Fibroblast of lung (primary cell): ENCODE measurements around the gene IRF4. TPM values are rescaled to one million over a fixed set of nuclear protein-coding genes. Genes with fewer than 3 reads are reported as not detected.

ENCODE experiments used
- DNase-seq, 2 donors: peaks; one replicate each; pipeline versions ENCODE4 v3.0.0 to v3.0.0-alpha.2; 2010; ENCODE audit warnings: low read depth in 2 of 2
- H2AFZ ChIP-seq: 2 replicates; pipeline ENCODE4 v1.5.1; 2012; ENCODE audit warnings: low read length, control low read depth, inconsistent platforms
- H3K27ac ChIP-seq: 2 replicates; pipeline ENCODE4 v1.5.1; 2011; ENCODE audit warnings: low read length, control low read depth; ENCODE audit not compliant: insufficient read depth
- H3K27me3 ChIP-seq: 2 replicates; pipeline ENCODE4 v1.5.1; 2011; ENCODE audit warnings: mild to moderate bottlenecking, low read length; ENCODE audit not compliant: control insufficient read depth, insufficient read depth
- H3K36me3 ChIP-seq: 2 replicates; pipeline ENCODE4 v1.5.1; 2011; ENCODE audit warnings: low read length; ENCODE audit not compliant: control insufficient read depth, insufficient read depth
- H3K4me1 ChIP-seq: 2 replicates; pipeline ENCODE4 v1.5.1; 2011; ENCODE audit warnings: low read length; ENCODE audit not compliant: control insufficient read depth, insufficient read depth; ENCODE audit errors: extremely low read depth
- H3K4me2 ChIP-seq: 2 replicates; pipeline ENCODE4 v1.5.1; 2011; ENCODE audit warnings: low read length, control low read depth; ENCODE audit not compliant: insufficient read depth; ENCODE audit errors: extremely low read depth
- H3K4me3 ChIP-seq, 4 experiments: fragments of 200-600 bp in 1 of 4; sonication (generic) in 1 of 4; replicated peaks in 1 of 4; 2 replicates each; pipeline ENCODE4 v1.5.1; 2011 to 2016; ENCODE audit warnings: low read length in 4 of 4, low read depth in 3 of 4, mild to moderate bottlenecking in 3 of 4, control low read depth in 2 of 4, inconsistent platforms in 1 of 4, mixed read lengths in 1 of 4; ENCODE audit not compliant: insufficient read depth in 1 of 4; ENCODE audit errors: control extremely low read depth in 1 of 4
- H3K79me2 ChIP-seq: 2 replicates; pipeline ENCODE4 v1.5.1; 2012; ENCODE audit warnings: mild to moderate bottlenecking, low read length, inconsistent platforms; ENCODE audit not compliant: control insufficient read depth, insufficient read depth
- H3K9ac ChIP-seq: 2 replicates; pipeline ENCODE4 v1.5.1; 2011; ENCODE audit warnings: mild to moderate bottlenecking, low read length, control low read depth; ENCODE audit not compliant: insufficient read depth
- H3K9me3 ChIP-seq: 2 replicates; pipeline ENCODE4 v1.5.1; 2012; ENCODE audit warnings: low read depth, low read length; ENCODE audit not compliant: control insufficient read depth, insufficient read depth
- H4K20me1 ChIP-seq: 2 replicates; pipeline ENCODE4 v1.5.1; 2011; ENCODE audit warnings: low read length; ENCODE audit not compliant: control insufficient read depth, insufficient read depth; ENCODE audit errors: extremely low read depth
- EZH2 ChIP-seq: IDR thresholded peaks from 2 replicates; pipeline ENCODE4 v1.5.1; 2012; ENCODE audit warnings: low read length, control low read depth, mild to moderate bottlenecking; ENCODE audit errors: missing control alignments
- polyA plus RNA-seq, 2 donors: library from polyadenylated mRNA; depleted of rRNA in 1 of 2; stranded (reverse) in 1 of 2; unstranded in 1 of 2; fragments of >200 nt; gene quantifications; 2 replicates each; pipeline ENCODE4 v1.2.1, GENCODE V29; 2011 to 2012; ENCODE audit warnings: missing spikeins in 1 of 2
- total RNA-seq: library from RNA; depleted of rRNA; stranded (reverse); fragments of >200 nt; gene quantifications from 2 replicates; pipeline ENCODE4 v1.2.1, GENCODE V29; 2014
- TF ChIP-seq, protein P1 (sequence below), 2 donors: IDR thresholded peaks in 1 of 2; conservative IDR thresholded peaks in 1 of 2; 1 replicate in 1 of 2; 2 replicates in 1 of 2; pipeline ENCODE4 v1.5.1; 2011 to 2012; ENCODE audit warnings: low read length in 2 of 2, control low read depth in 1 of 2, inconsistent platforms in 1 of 2, low read depth in 1 of 2, mild to moderate bottlenecking in 1 of 2

The IRF4 gene
- total and polyA plus RNA-seq, 2 donors (not counting 1 experiment from before 2014, with no cell fraction given): under 0.01 to 0.01 TPM

DNA sequence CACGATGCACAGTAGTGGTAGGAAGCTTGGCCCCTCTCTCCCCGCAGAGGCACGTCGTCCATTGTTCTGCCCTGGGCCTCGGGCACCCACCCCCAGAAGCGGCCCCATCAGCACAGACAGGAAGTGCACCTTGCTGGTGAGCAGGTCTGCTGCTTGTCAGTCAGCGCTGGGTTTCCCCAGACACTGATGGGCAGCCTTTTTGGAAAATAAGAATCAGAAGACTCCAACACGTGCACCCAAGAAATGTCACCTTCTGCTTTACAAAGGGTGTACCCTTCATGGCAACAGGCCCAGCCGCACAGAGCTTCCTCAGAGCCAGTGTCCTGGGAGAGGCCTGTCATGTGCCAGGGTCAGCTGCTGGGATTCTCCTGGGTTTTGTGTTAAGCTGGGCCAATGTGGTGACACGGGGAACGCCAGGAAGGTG lies 34.7 kb upstream of the IRF4 start:
- H3K36me3 ChIP-seq: no peaks in the 10 kb centered on the region
- H2AFZ ChIP-seq: no peak overlapping the region
- TF ChIP-seq, protein P1, sequence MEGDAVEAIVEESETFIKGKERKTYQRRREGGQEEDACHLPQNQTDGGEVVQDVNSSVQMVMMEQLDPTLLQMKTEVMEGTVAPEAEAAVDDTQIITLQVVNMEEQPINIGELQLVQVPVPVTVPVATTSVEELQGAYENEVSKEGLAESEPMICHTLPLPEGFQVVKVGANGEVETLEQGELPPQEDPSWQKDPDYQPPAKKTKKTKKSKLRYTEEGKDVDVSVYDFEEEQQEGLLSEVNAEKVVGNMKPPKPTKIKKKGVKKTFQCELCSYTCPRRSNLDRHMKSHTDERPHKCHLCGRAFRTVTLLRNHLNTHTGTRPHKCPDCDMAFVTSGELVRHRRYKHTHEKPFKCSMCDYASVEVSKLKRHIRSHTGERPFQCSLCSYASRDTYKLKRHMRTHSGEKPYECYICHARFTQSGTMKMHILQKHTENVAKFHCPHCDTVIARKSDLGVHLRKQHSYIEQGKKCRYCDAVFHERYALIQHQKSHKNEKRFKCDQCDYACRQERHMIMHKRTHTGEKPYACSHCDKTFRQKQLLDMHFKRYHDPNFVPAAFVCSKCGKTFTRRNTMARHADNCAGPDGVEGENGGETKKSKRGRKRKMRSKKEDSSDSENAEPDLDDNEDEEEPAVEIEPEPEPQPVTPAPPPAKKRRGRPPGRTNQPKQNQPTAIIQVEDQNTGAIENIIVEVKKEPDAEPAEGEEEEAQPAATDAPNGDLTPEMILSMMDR (conservative IDR thresholded peaks at IDR 0.05 in 1 of 2, IDR thresholded peaks at IDR 0.05 in 1 of 2; ENCODE audit: low read depth in 1 of 2, low read length in 2 of 2): no peak
- no peak for TF ChIP-seq EZH2
- H3K79me2 ChIP-seq: no peaks in the 10 kb centered on the region
- no peaks in the 10 kb centered on the region for H4K20me1 ChIP-seq
- H3K4me2 ChIP-seq: no peak overlapping the region
- H3K27ac ChIP-seq: no peak overlapping the region
- no peak overlapping the region for H3K9ac ChIP-seq
- H3K4me3 ChIP-seq: no peak overlapping the region
- no peaks in the 10 kb centered on the region for H3K4me1 ChIP-seq
- no peaks in the 10 kb centered on the region for H3K27me3 ChIP-seq
- H3K9me3 ChIP-seq: no peaks in the 10 kb centered on the region
- no peak for DNase-seq

DNA sequence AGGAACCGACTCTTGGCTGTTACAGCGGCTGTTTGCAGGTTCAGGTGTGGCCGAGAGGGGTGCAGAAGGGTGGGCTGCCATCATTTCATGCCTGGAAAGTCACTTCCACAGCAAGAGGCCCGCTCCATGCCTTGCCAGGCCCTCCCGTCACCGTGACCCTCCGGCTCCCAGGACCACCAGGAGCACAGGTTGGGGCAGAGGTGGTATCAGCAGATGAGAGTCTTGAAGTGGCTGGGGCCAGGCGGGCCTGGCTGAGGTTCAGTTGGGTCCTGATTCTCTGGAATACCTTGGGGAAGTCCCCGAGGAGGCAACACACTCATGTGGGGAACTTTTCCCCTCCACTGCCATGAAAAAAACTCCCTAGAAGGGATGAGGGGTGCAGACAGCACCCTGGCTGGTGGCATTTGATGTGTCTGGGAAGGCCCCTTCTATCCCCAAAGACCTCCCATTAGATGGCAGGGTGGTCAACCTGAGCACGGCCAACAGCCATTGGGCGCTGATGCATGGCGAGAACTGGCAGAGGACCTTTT lies 34.2 kb upstream of the IRF4 start:
- Histone ChIP-seq H3K27me3 (no peaks in the 10 kb centered on the region), H3K27ac (no peak overlapping the region), H3K36me3 (no peaks in the 10 kb centered on the region), H2AFZ (no peak overlapping the region), H3K9ac (no peak overlapping the region), H4K20me1 (no peaks in the 10 kb centered on the region), H3K79me2 (no peaks in the 10 kb centered on the region), H3K4me1 (no peaks in the 10 kb centered on the region), H3K9me3 (no peaks in the 10 kb centered on the region), H3K4me2 (no peak overlapping the region), H3K4me3 (no peak overlapping the region)
- no peak for DNase-seq
- TF ChIP-seq EZH2: no peak
- TF ChIP-seq, protein P1 (conservative IDR thresholded peaks at IDR 0.05 in 1 of 2, IDR thresholded peaks at IDR 0.05 in 1 of 2; ENCODE audit: low read depth in 1 of 2, low read length in 2 of 2): no peak

DNA sequence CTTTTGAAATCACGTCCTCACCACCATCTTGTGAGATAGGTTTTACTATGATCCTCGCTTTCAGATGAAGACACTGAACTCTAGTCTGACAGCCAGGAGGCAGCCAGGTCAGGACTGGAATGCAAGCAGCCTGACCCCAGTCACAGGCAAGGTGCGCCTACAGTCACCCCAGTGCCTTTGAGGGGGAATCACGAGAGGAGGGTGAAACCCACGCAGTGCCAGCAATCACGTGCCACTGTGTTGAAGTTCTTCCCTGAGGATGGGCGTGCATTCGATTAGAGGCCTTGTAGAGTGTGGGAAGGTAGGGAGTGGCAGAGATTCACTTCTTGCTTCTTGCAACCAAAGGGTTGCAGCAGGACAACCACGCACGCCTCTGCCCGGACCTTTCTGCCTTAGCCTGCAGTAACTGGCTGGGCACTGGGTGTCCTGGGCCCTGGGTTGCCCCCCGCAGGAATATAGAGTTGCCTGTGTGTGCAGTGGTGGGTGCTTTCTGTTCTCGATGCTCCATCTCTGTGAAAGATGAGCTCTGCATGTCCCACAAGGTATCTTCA lies 33.7 kb upstream of the IRF4 start:
- H3K27ac ChIP-seq: no peak overlapping the region
- no peak overlapping the region for H3K9ac ChIP-seq
- no peak for TF ChIP-seq EZH2
- TF ChIP-seq, protein P1 (conservative IDR thresholded peaks at IDR 0.05 in 1 of 2, IDR thresholded peaks at IDR 0.05 in 1 of 2; ENCODE audit: low read depth in 1 of 2, low read length in 2 of 2): no peak
- H4K20me1 ChIP-seq: no peaks in the 10 kb centered on the region
- no peak for DNase-seq
- H3K4me1 ChIP-seq: no peaks in the 10 kb centered on the region
- no peaks in the 10 kb centered on the region for H3K79me2 ChIP-seq
- no peak overlapping the region for H3K4me2 ChIP-seq
- H3K27me3 ChIP-seq: no peaks in the 10 kb centered on the region
- no peaks in the 10 kb centered on the region for H3K9me3 ChIP-seq
- no peaks in the 10 kb centered on the region for H3K36me3 ChIP-seq
- no peak overlapping the region for H3K4me3 ChIP-seq
- H2AFZ ChIP-seq: no peak overlapping the region
